Neural progenitor cell (in vitro differentiated cells): ENCODE data around the gene HGD. TPM values are rescaled to one million over a fixed set of nuclear protein-coding genes. Genes with fewer than 3 reads are reported as not detected.

Source experiments
- DNase-seq: peaks from one replicate; pipeline ENCODE4 v3.0.0-alpha.2; 2016; ENCODE audit warnings: low spot score
- H2AFZ ChIP-seq: fragments of 200-600 bp; sonication (generic); replicated peaks from 2 replicates; pipeline ENCODE4 v1.6.1; 2016; ENCODE audit warnings: antibody characterized with exemption
- H3F3A ChIP-seq: fragments of 200-600 bp; sonication (generic); 2 replicates; pipeline ENCODE4 v1.6.1; 2016; ENCODE audit warnings: antibody characterized with exemption, low read depth
- H3K27ac ChIP-seq: fragments of 200-600 bp; sonication (generic); 2 replicates; pipeline ENCODE4 v1.5.1; 2016; ENCODE audit warnings: mild to moderate bottlenecking
- H3K27me3 ChIP-seq: fragments of 200-600 bp; sonication (generic); 2 replicates; pipeline ENCODE4 v1.6.1; 2016; ENCODE audit warnings: mild to moderate bottlenecking, moderate library complexity
- H3K36me3 ChIP-seq: fragments of 200-600 bp; sonication (generic); 2 replicates; pipeline ENCODE4 v1.5.1; 2016
- H3K4me1 ChIP-seq: fragments of 200-600 bp; sonication (generic); 2 replicates; pipeline ENCODE4 v1.6.1; 2016; ENCODE audit warnings: mixed run types
- H3K4me2 ChIP-seq: fragments of 200-600 bp; sonication (generic); 2 replicates; pipeline ENCODE4 v1.6.1; 2016
- H3K4me3 ChIP-seq: fragments of 200-600 bp; sonication (generic); 2 replicates; pipeline ENCODE4 v1.5.1; 2016
- H3K79me2 ChIP-seq: fragments of 200-600 bp; sonication (generic); 2 replicates; pipeline ENCODE4 v1.6.1; 2016; ENCODE audit warnings: low read depth
- H3K9ac ChIP-seq: fragments of 200-600 bp; sonication (generic); 2 replicates; pipeline ENCODE4 v1.6.1; 2016
- H3K9me3 ChIP-seq: fragments of 200-600 bp; sonication (generic); 2 replicates; pipeline ENCODE4 v1.5.1; 2016; ENCODE audit warnings: low read depth
- H4K20me1 ChIP-seq: fragments of 200-600 bp; sonication (generic); 2 replicates; pipeline ENCODE4 v1.6.1; 2016; ENCODE audit warnings: low read depth
- H3K27ac Mint-ChIP-seq: 3 replicates; pipeline ENCODE4 v1.8.0; 2021; ENCODE audit warnings: mixed read lengths
- H3K27me3 Mint-ChIP-seq: 2 replicates; pipeline ENCODE4 v1.8.0; 2022; ENCODE audit warnings: low read depth, mild to moderate bottlenecking, inconsistent platforms, moderate library complexity, mixed read lengths; ENCODE audit not compliant: insufficient read depth
- H3K36me3 Mint-ChIP-seq: 3 replicates; pipeline ENCODE4 v1.8.0; 2021; ENCODE audit warnings: mixed read lengths
- H3K4me1 Mint-ChIP-seq: 3 replicates; pipeline ENCODE4 v1.8.0; 2021; ENCODE audit warnings: mixed read lengths
- H3K4me3 Mint-ChIP-seq: 3 replicates; pipeline ENCODE4 v1.8.0; 2021; ENCODE audit warnings: mild to moderate bottlenecking, moderate library complexity, mixed read lengths
- H3K9me3 Mint-ChIP-seq: 3 replicates; pipeline ENCODE4 v1.8.0; 2020; ENCODE audit warnings: mixed read lengths
- CTCF ChIP-seq: fragments of 200-600 bp; sonication (generic); IDR thresholded peaks from 2 replicates; pipeline ENCODE4 v1.5.1; 2017; ENCODE audit warnings: antibody characterized with exemption, mild to moderate bottlenecking
- EZH2 ChIP-seq: fragments of 200-600 bp; sonication (generic); IDR thresholded peaks from 2 replicates; pipeline ENCODE4 v1.6.1; 2017; ENCODE audit warnings: antibody characterized with exemption, mild to moderate bottlenecking, moderate library complexity
- EZH2phosphoT487 ChIP-seq: fragments of 200-600 bp; sonication (generic); IDR thresholded peaks from 2 replicates; pipeline ENCODE4 v1.6.1; 2017; ENCODE audit warnings: antibody characterized with exemption
- total RNA-seq: library from RNA; depleted of rRNA; stranded (reverse); fragments of >200 nt; gene quantifications from 2 replicates; pipeline ENCODE4 v1.2.3, GENCODE V29; 2015; ENCODE audit warnings: low replicate concordance

The HGD gene
- total RNA-seq, 1 donor from 2014 or later, result not detected

- Histone ChIP-seq H3K4me1 (peaks cover 5% of the 10 kb centered on the region), H3K9ac (no peak overlapping the region), H3K27ac (no peak overlapping the region), H2AFZ (no peak overlapping the region), H3K9me3 (no peaks in the 10 kb centered on the region), H4K20me1 (no peaks in the 10 kb centered on the region), H3K4me3 (no peak overlapping the region), H3K27me3 (no peaks in the 10 kb centered on the region), H3K36me3 (no peaks in the 10 kb centered on the region), H3K4me2 (no peak overlapping the region), H3K79me2 (no peaks in the 10 kb centered on the region), H3F3A (peaks cover 5% of the 10 kb centered on the region)
- H3K4me1 Mint-ChIP-seq, result peaks cover 31% of the 10 kb centered on the region
- H3K9me3 Mint-ChIP-seq, result no peaks in the 10 kb centered on the region
- peaks cover 2% of the 10 kb centered on the region for H3K27me3 Mint-ChIP-seq
- no peak overlapping the region for H3K27ac Mint-ChIP-seq
- no peaks in the 10 kb centered on the region for H3K36me3 Mint-ChIP-seq
- TF ChIP-seq EZH2 (no peak), CTCF (no peak), EZH2phosphoT487 (no peak)
- DNase-seq, result no peak
- no peak overlapping the region for H3K4me3 Mint-ChIP-seq
Observed at GRCh38 chr3:120673116-120673515, 8.9 kb downstream of the HGD start.

- Mint-ChIP-seq H3K4me1 (peaks cover 16% of the 10 kb centered on the region), H3K4me3 (no peak overlapping the region), H3K36me3 (no peaks in the 10 kb centered on the region), H3K27ac (no peak overlapping the region), H3K9me3 (no peaks in the 10 kb centered on the region), H3K27me3 (no peaks in the 10 kb centered on the region)
- Histone ChIP-seq H3K27ac (no peak overlapping the region), H3K4me1 (peaks cover 4% of the 10 kb centered on the region), H3K79me2 (no peaks in the 10 kb centered on the region), H3K4me3 (no peak overlapping the region), H3K27me3 (no peaks in the 10 kb centered on the region), H4K20me1 (no peaks in the 10 kb centered on the region), H3K9ac (no peak overlapping the region), H2AFZ (no peak overlapping the region), H3K4me2 (no peak overlapping the region), H3K36me3 (no peaks in the 10 kb centered on the region), H3F3A (no peaks in the 10 kb centered on the region), H3K9me3 (no peaks in the 10 kb centered on the region)
- TF ChIP-seq EZH2phosphoT487, result no peak
- TF ChIP-seq CTCF, result no peak
- no peak for TF ChIP-seq EZH2
- DNase-seq, result no peak
Observed at GRCh38 chr3:120670576-120670975, 11.5 kb downstream of the HGD start.

- Histone ChIP-seq H2AFZ (no peak overlapping the region), H3K27ac (no peak overlapping the region), H3K27me3 (no peaks in the 10 kb centered on the region), H3K4me3 (no peak overlapping the region), H3K9ac (no peak overlapping the region), H3K4me1 (peaks cover 4% of the 10 kb centered on the region), H3K4me2 (no peak overlapping the region), H3K9me3 (no peaks in the 10 kb centered on the region), H3F3A (no peaks in the 10 kb centered on the region), H3K36me3 (no peaks in the 10 kb centered on the region), H3K79me2 (no peaks in the 10 kb centered on the region), H4K20me1 (no peaks in the 10 kb centered on the region)
- Mint-ChIP-seq H3K4me3 (no peak overlapping the region), H3K4me1 (no peaks in the 10 kb centered on the region), H3K27ac (no peak overlapping the region), H3K36me3 (no peaks in the 10 kb centered on the region), H3K27me3 (peaks cover 8% of the 10 kb centered on the region), H3K9me3 (no peaks in the 10 kb centered on the region)
- no peak for TF ChIP-seq EZH2
- TF ChIP-seq CTCF, result no peak
- no peak for TF ChIP-seq EZH2phosphoT487
- no peak for DNase-seq
Observed at GRCh38 chr3:120664926-120665325, 17.1 kb downstream of the HGD start.
